ENCODE results near the gene TUBA4A. TPM values are rescaled to one million over a fixed set of nuclear protein-coding genes. Genes with fewer than 3 reads are reported as not detected.

Gene TUBA4A
- polyA plus RNA-seq, 1 donor from 2014 or later = not detected

DNA sequence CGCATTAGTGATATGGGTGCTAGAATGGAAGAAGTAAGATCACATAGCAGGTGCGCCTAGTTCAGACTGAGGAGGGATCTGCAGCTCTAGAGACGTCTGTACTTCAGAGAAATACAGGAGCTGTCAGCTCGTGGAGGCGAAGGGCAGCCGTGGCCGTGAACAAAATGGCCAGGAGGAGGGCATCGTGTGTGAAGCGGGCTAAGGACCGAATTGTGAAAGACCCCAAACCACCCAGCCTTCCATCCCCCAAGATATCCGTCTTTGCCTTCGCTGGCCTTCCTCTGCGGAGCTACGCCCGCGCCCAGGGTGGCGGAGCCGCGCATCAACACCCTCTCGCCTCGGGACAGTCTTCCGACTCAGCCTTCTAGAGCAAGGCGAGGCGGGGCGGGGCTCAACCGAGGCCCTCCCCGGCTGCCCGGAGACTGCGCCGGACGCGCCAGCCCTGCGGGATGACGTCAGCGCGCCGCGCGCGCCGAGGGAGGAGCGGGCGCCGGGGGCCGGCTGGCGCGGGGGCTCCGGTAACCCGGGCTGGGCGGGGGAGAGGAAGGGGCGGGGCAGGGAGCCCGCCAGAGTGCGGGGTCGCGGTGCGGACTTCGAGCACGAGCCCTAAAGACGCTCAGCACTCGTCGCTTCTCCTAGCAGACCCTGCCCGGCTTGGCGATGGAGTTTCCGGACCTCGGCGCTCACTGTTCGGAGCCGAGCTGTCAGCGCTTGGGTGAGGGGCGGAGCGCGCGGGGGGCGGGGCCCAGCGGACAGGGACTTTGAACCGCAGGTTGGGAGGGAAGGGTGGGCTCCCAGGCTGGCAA, 47.2 kb downstream of the TUBA4A start, which contains the start of gene ZFAND2B:
Gene ZFAND2B (plus strand): TSS at position 455 of the 806 bp plus-strand sequence. CDS start 206 bp downstream, at position 661.
- H4K20me1 ChIP-seq (ENCODE audit: insufficient read depth) = no peaks in the 10 kb centered on the region
- H3K9me2 ChIP-seq (ENCODE audit: insufficient read depth, low read length) = no peaks in the 10 kb centered on the region
- peak within 1 kb of the TSS; percentile 78 for H3K4me3 ChIP-seq (ENCODE audit: low read length)
- H3K9me3 ChIP-seq (ENCODE audit: low read length) = no peaks in the 10 kb centered on the region
- H3F3A ChIP-seq (ENCODE audit: insufficient read depth, low read length, poor library complexity, severe bottlenecking) = no peaks in the 10 kb centered on the region
- H3K36me3 ChIP-seq (ENCODE audit: insufficient read depth, low read length) = no peaks in the 10 kb centered on the region
- peak within 1 kb of the TSS; percentile 95 for H3K4me2 ChIP-seq (ENCODE audit: low read length)
- no peaks in the 10 kb centered on the region for H3K27me3 ChIP-seq (ENCODE audit: insufficient read depth, low read depth, low read length)
- no peaks in the 10 kb centered on the region for H3K79me2 ChIP-seq (replicated peaks; ENCODE audit: insufficient read depth, low read length)
- H3K27ac ChIP-seq (ENCODE audit: low read length) = peak within 1 kb of the TSS; percentile 96
- H3K9ac ChIP-seq (ENCODE audit: low read length) = peak within 1 kb of the TSS; percentile 90
- peak; percentile 72 for TF ChIP-seq MXI1 (conservative IDR thresholded peaks at IDR 0.05; ENCODE audit: poor library complexity, severe bottlenecking)
- TF ChIP-seq, protein P1, sequence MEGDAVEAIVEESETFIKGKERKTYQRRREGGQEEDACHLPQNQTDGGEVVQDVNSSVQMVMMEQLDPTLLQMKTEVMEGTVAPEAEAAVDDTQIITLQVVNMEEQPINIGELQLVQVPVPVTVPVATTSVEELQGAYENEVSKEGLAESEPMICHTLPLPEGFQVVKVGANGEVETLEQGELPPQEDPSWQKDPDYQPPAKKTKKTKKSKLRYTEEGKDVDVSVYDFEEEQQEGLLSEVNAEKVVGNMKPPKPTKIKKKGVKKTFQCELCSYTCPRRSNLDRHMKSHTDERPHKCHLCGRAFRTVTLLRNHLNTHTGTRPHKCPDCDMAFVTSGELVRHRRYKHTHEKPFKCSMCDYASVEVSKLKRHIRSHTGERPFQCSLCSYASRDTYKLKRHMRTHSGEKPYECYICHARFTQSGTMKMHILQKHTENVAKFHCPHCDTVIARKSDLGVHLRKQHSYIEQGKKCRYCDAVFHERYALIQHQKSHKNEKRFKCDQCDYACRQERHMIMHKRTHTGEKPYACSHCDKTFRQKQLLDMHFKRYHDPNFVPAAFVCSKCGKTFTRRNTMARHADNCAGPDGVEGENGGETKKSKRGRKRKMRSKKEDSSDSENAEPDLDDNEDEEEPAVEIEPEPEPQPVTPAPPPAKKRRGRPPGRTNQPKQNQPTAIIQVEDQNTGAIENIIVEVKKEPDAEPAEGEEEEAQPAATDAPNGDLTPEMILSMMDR (IDR thresholded peaks at IDR 0.05; ENCODE audit: poor library complexity, severe bottlenecking) = peak; percentile 48
- peak; percentile 97 for TF ChIP-seq POLR2AphosphoS5 (IDR thresholded peaks at IDR 0.05)
- peak; percentile 93 for TF ChIP-seq TAF1 (IDR thresholded peaks at IDR 0.05; ENCODE audit: low read depth)
- TF ChIP-seq, protein P2, sequence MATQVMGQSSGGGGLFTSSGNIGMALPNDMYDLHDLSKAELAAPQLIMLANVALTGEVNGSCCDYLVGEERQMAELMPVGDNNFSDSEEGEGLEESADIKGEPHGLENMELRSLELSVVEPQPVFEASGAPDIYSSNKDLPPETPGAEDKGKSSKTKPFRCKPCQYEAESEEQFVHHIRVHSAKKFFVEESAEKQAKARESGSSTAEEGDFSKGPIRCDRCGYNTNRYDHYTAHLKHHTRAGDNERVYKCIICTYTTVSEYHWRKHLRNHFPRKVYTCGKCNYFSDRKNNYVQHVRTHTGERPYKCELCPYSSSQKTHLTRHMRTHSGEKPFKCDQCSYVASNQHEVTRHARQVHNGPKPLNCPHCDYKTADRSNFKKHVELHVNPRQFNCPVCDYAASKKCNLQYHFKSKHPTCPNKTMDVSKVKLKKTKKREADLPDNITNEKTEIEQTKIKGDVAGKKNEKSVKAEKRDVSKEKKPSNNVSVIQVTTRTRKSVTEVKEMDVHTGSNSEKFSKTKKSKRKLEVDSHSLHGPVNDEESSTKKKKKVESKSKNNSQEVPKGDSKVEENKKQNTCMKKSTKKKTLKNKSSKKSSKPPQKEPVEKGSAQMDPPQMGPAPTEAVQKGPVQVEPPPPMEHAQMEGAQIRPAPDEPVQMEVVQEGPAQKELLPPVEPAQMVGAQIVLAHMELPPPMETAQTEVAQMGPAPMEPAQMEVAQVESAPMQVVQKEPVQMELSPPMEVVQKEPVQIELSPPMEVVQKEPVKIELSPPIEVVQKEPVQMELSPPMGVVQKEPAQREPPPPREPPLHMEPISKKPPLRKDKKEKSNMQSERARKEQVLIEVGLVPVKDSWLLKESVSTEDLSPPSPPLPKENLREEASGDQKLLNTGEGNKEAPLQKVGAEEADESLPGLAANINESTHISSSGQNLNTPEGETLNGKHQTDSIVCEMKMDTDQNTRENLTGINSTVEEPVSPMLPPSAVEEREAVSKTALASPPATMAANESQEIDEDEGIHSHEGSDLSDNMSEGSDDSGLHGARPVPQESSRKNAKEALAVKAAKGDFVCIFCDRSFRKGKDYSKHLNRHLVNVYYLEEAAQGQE (IDR thresholded peaks at IDR 0.05; ENCODE audit: borderline replicate concordance) = peak; percentile 91
- peak; percentile 65 for TF ChIP-seq SMC3 (conservative IDR thresholded peaks at IDR 0.05; ENCODE audit: poor library complexity)
- TF ChIP-seq RAD21 (conservative IDR thresholded peaks at IDR 0.05) = peak; percentile 47
- no peak for TF ChIP-seq EZH2 (IDR thresholded peaks at IDR 0.05; ENCODE audit: borderline replicate concordance, insufficient read depth, low read length, poor library complexity, severe bottlenecking)
- peak; percentile 63 for TF ChIP-seq EP300 (conservative IDR thresholded peaks at IDR 0.05; ENCODE audit: poor library complexity, severe bottlenecking)
- H2AFZ ChIP-seq (ENCODE audit: low read depth, low read length) = peak within 1 kb of the TSS; percentile 87

DNA sequence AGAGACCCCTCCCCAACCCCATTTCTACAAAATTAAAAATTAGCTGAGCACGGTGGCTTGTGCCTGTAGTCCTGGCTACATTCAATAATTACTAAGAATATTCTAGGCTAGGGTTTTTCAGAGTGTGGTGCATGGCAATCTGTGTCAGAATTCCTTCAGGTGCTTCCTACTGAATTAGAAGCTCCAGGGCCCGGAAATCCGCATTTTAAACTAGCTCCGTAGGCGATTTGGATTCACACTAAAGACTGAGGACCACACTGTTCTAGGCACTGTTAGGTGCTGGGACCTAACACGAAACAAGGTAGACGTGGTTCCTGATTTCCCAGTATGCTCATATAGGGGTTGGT, 47.8 kb downstream of the TUBA4A start:
- no peak for TF ChIP-seq EZH2 (IDR thresholded peaks at IDR 0.05; ENCODE audit: borderline replicate concordance, insufficient read depth, low read length, poor library complexity, severe bottlenecking)
- TF ChIP-seq POLR2AphosphoS5 (IDR thresholded peaks at IDR 0.05) = no peak
- TF ChIP-seq TAF1 (IDR thresholded peaks at IDR 0.05; ENCODE audit: low read depth) = no peak
- TF ChIP-seq SMC3 (conservative IDR thresholded peaks at IDR 0.05; ENCODE audit: poor library complexity) = no peak
- no peak for TF ChIP-seq RAD21 (conservative IDR thresholded peaks at IDR 0.05)
- TF ChIP-seq EP300 (conservative IDR thresholded peaks at IDR 0.05; ENCODE audit: poor library complexity, severe bottlenecking) = no peak
- TF ChIP-seq, protein P2 (IDR thresholded peaks at IDR 0.05; ENCODE audit: borderline replicate concordance) = no peak
- no peak for TF ChIP-seq MXI1 (conservative IDR thresholded peaks at IDR 0.05; ENCODE audit: poor library complexity, severe bottlenecking)
- TF ChIP-seq, protein P1 (IDR thresholded peaks at IDR 0.05; ENCODE audit: poor library complexity, severe bottlenecking) = no peak
- H3K27me3 ChIP-seq (ENCODE audit: insufficient read depth, low read depth, low read length) = no peaks in the 10 kb centered on the region
- H2AFZ ChIP-seq (ENCODE audit: low read depth, low read length) = peak overlapping the region; percentile 87
- H3K9ac ChIP-seq (ENCODE audit: low read length) = peak overlapping the region; percentile 90
- H3K36me3 ChIP-seq (ENCODE audit: insufficient read depth, low read length) = no peaks in the 10 kb centered on the region
- no peaks in the 10 kb centered on the region for H4K20me1 ChIP-seq (ENCODE audit: insufficient read depth)
- peak overlapping the region; percentile 96 for H3K27ac ChIP-seq (ENCODE audit: low read length)
- H3K4me2 ChIP-seq (ENCODE audit: low read length) = peak overlapping the region; percentile 76
- H3K9me3 ChIP-seq (ENCODE audit: low read length) = no peaks in the 10 kb centered on the region
- H3K79me2 ChIP-seq (replicated peaks; ENCODE audit: insufficient read depth, low read length) = no peaks in the 10 kb centered on the region
- H3F3A ChIP-seq (ENCODE audit: insufficient read depth, low read length, poor library complexity, severe bottlenecking) = no peaks in the 10 kb centered on the region
- peak overlapping the region; percentile 78 for H3K4me3 ChIP-seq (ENCODE audit: low read length)
- no peaks in the 10 kb centered on the region for H3K9me2 ChIP-seq (ENCODE audit: insufficient read depth, low read length)

Data from neural cell (in vitro differentiated cells).